A673 (cell line): Measurements from ENCODE around the gene HOXC10.

Experiments used
- CTCF ChIP-seq: fragments of 300-800, 200-600 bp; sonication (generic); conservative IDR thresholded peaks from 2 replicates; pipeline ENCODE4 v1.5.1; 2017; ENCODE audit warnings: low read depth, mild to moderate bottlenecking, antibody characterized with exemption, low read length, moderate library complexity, mixed read lengths
- EZH2 ChIP-seq: fragments of 200-600 bp; sonication (generic); IDR thresholded peaks from 2 replicates; pipeline ENCODE4 v1.6.1; 2017; ENCODE audit warnings: borderline replicate concordance, low read depth, mild to moderate bottlenecking, mixed read lengths, antibody characterized with exemption, low read length; ENCODE audit not compliant: poor library complexity, severe bottlenecking

- TF ChIP-seq CTCF (no peak), EZH2 (no peak)
Observed at GRCh38 chr12:53944907-53945847, 39.8 kb upstream of the HOXC10 start.
